PC-3 (cell line): ENCODE data around the gene AIPL1. TPM values are rescaled to one million over a fixed set of nuclear protein-coding genes. Genes with fewer than 3 reads are reported as not detected.

Experiments
- ATAC-seq: fragments of 200-7000 bp; cut with Tn5 transposase; 2 replicates; pipeline ENCODE4 v1.9.1; 2020; ENCODE audit warnings: mild to moderate bottlenecking, moderate library complexity
- BruUV-seq: library from RNA; stranded (reverse); fragments of 400-500 nt; replicated peaks from 2 replicates; lab custom pipeline; 2021; lab: Mats Ljungman, UMichigan
- CTCF ChIA-PET: fragments of 300-600 bp; sonication (Branson Sonifier 250); formaldehyde crosslinking; loops from one replicate; lab custom pipeline; 2022; ENCODE audit warnings: antibody characterized with exemption; lab: Charles Lee
- POLR2A ChIA-PET: fragments of 300-600 bp; sonication (Branson Sonifier 250); formaldehyde crosslinking; loops from one replicate; lab custom pipeline; 2022; ENCODE audit warnings: antibody characterized with exemption; ENCODE audit not compliant: unreplicated experiment; lab: Charles Lee
- DNase-seq: peaks from one replicate; pipeline ENCODE4 v3.0.0-alpha.2; 2015
- H2AFZ ChIP-seq: fragments of 300-600 bp; sonication (generic); 2 replicates; pipeline ENCODE4 v1.6.0; 2016; ENCODE audit warnings: antibody characterized with exemption, low read length
- H3F3A ChIP-seq: fragments of 300-600 bp; sonication (generic); one replicate; pipeline ENCODE4 v1.6.0; 2017; ENCODE audit warnings: antibody characterized with exemption, low read length, control low read depth, mild to moderate bottlenecking; ENCODE audit not compliant: unreplicated experiment
- H3K27ac ChIP-seq: fragments of 300-600 bp; sonication (generic); 2 replicates; pipeline ENCODE4 v1.5.1; 2016; ENCODE audit warnings: mild to moderate bottlenecking, low read length
- H3K27me3 ChIP-seq: fragments of 300-600 bp; sonication (generic); 2 replicates; pipeline ENCODE4 v1.6.1; 2016; ENCODE audit warnings: low read length, mixed read lengths
- H3K36me3 ChIP-seq: fragments of 300-600 bp; sonication (generic); 2 replicates; pipeline ENCODE4 v1.6.1; 2016; ENCODE audit warnings: low read depth, mixed run types, low read length, mixed read lengths
- H3K4me1 ChIP-seq: fragments of 300-600 bp; sonication (generic); 2 replicates; pipeline ENCODE4 v1.5.1; 2016; ENCODE audit warnings: low read length; ENCODE audit not compliant: insufficient read depth
- H3K4me2 ChIP-seq: fragments of 300-600 bp; sonication (generic); 2 replicates; pipeline ENCODE4 v1.6.0; 2016; ENCODE audit warnings: low read length
- H3K4me3 ChIP-seq: fragments of 300-600 bp; sonication (generic); 2 replicates; pipeline ENCODE4 v1.5.1; 2016; ENCODE audit warnings: mild to moderate bottlenecking, low read length, mixed read lengths
- H3K79me2 ChIP-seq: fragments of 300-600 bp; sonication (generic); 2 replicates; pipeline ENCODE4 v1.6.1; 2017; ENCODE audit warnings: low read length, mixed read lengths
- H3K9ac ChIP-seq: fragments of 300-600 bp; sonication (generic); 2 replicates; pipeline ENCODE4 v1.6.0; 2016; ENCODE audit warnings: mild to moderate bottlenecking, low read length
- H3K9me2 ChIP-seq: fragments of 300-600 bp; sonication (generic); replicated peaks from 2 replicates; pipeline ENCODE4 v1.6.1; 2016; ENCODE audit warnings: mixed run types, low read length, mixed read lengths
- H3K9me3 ChIP-seq: fragments of 300-600 bp; sonication (generic); 2 replicates; pipeline ENCODE4 v1.6.1; 2016; ENCODE audit warnings: low read length, mixed read lengths
- H4K20me1 ChIP-seq: fragments of 300-600 bp; sonication (generic); 2 replicates; pipeline ENCODE4 v1.6.1; 2016; ENCODE audit warnings: low read length, mixed read lengths
- CTCF ChIP-seq: fragments of 300-600 bp; sonication (generic); conservative IDR thresholded peaks from 2 replicates; pipeline ENCODE4 v1.5.1; 2017; ENCODE audit warnings: antibody characterized with exemption, low read depth, mild to moderate bottlenecking, low read length
- EZH2 ChIP-seq: fragments of 300-600 bp; sonication (generic); IDR thresholded peaks from one replicate; pipeline ENCODE4 v1.6.1; 2017; ENCODE audit warnings: antibody characterized with exemption, mild to moderate bottlenecking, low read length; ENCODE audit not compliant: unreplicated experiment
- EZH2phosphoT487 ChIP-seq: fragments of 300-600 bp; sonication (generic); IDR thresholded peaks from 2 replicates; pipeline ENCODE4 v1.6.1; 2018; ENCODE audit warnings: mild to moderate bottlenecking, antibody characterized with exemption, low read length, borderline replicate concordance
- intact Hi-C: fragments of 100-400 bp; cut with micrococcal nuclease; formaldehyde crosslinking; loops from 2 replicates; pipeline ENCODE4 v1.9.0; 2023
- total RNA-seq: library from RNA; depleted of rRNA; stranded (reverse); fragments of >200 nt; gene quantifications from 2 replicates; pipeline ENCODE4 v1.2.3, GENCODE V29; 2014

Gene AIPL1
- total RNA-seq, 1 experiment from 2014 or later, result not detected

- H3K4me1 ChIP-seq, result peaks cover 9% of the 10 kb centered on the region
- no peak overlapping the region for H2AFZ ChIP-seq
- ChIA-PET POLR2A (no interaction called here), CTCF (no interaction called here)
- ATAC-seq (no peak), DNase-seq (no peak)
- no peaks in the 10 kb centered on the region for H3K79me2 ChIP-seq
- intact Hi-C loops, result no loop called here
- H3K4me3 ChIP-seq, result no peak overlapping the region
- H3K9ac ChIP-seq, result no peak overlapping the region
- no peaks in the 10 kb centered on the region for H3F3A ChIP-seq
- H3K27me3 ChIP-seq, result no peaks in the 10 kb centered on the region
- no peaks in the 10 kb centered on the region for H3K9me2 ChIP-seq
- no TSS peak for BruUV-seq
- no peaks in the 10 kb centered on the region for H4K20me1 ChIP-seq
- H3K36me3 ChIP-seq, result no peaks in the 10 kb centered on the region; the same call in 1 of the 2 replicates
- no peaks in the 10 kb centered on the region for H3K9me3 ChIP-seq
- TF ChIP-seq EZH2phosphoT487 (no peak), CTCF (no peak), EZH2 (no peak)
- no peak overlapping the region for H3K4me2 ChIP-seq
- no peak overlapping the region for H3K27ac ChIP-seq
Measured at GRCh38 chr17:6453279-6454024, 18.5 kb upstream of the AIPL1 start.

- CTCF ChIA-PET, result no interaction called here
- TF ChIP-seq EZH2, result no peak
- TF ChIP-seq CTCF, result no peak
- TF ChIP-seq EZH2phosphoT487, result no peak
- H3K79me2 ChIP-seq, result no peaks in the 10 kb centered on the region
Measured at GRCh38 chr17:6452471-6453266, 17.7 kb upstream of the AIPL1 start.

More at GRCh38 chr17:6452471-6453266, 17.7 kb upstream of the AIPL1 start:
- BruUV-seq, result no TSS peak
- Histone ChIP-seq H3K36me3 (no peaks in the 10 kb centered on the region; the same call in 1 of the 2 replicates), H3K4me1 (peaks cover 9% of the 10 kb centered on the region), H3K27ac (no peak overlapping the region), H3K27me3 (no peaks in the 10 kb centered on the region), H3K9ac (no peak overlapping the region), H3K4me3 (no peak overlapping the region), H3K9me3 (no peaks in the 10 kb centered on the region), H3K4me2 (no peak overlapping the region), H3K9me2 (no peaks in the 10 kb centered on the region), H3F3A (no peaks in the 10 kb centered on the region), H2AFZ (no peak overlapping the region), H4K20me1 (no peaks in the 10 kb centered on the region)
- ATAC-seq (no peak), DNase-seq (no peak)
- POLR2A ChIA-PET, result no interaction called here
- intact Hi-C loops, result no loop called here
